Activated CD4-positive, CD25-positive, alpha-beta regulatory T cell (primary cell): Measurements from ENCODE around the gene CLK2.
A peak's percentile ranks its signal among the peaks of the same experiment; 100 is the strongest.
"Not testable (repeated sequence)": the region's sequence is repeated elsewhere in the genome, so short reads cannot be mapped to it uniquely, and the experiment has no call there.

Source experiments
- DNase-seq, 4 experiments: peaks; one replicate each; lab custom pipeline; 2025; lab: John Stamatoyannopoulos, UW

The CLK2 gene

DNA sequence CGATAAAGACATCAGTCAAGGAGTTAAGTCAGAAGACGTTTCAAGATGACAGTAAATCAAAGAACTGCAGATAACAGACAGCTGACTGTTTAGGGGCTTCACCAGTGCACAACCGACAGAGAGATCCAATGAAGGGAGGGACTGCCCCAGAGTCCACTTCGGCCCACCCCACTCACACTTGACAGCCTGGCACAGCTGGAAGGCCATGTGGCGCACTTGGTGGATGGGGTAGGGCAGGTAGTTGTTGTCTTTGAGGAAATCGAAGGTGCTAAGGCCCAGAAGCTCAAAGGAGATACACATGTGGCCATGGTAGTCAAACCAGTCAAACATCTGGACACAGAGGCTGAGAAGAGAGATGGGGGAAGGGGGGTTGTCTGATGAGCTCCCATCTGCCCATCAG is 6.8 kb downstream of the CLK2 start:
- no peak for DNase-seq

DNA sequence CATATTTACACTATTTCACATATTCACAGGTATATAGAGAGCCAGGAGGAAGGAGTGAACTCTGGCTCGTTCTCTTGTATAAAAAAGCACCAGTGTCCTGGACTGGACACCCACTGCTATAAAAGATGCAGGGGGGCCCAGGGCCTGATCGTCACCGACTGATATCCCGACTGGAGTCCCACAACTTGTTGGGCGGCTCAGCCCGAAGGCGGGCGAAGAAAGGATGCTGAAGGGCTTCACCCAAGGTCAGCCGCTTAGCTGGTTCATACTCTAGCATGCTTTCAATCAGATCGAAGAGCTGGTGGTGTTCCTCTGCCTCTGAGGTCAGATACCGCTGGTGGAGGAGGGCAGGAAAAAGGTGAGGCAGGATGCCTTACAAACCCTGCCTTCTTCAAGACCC is 10.2 kb downstream of the CLK2 start:
- no peak for DNase-seq

DNA sequence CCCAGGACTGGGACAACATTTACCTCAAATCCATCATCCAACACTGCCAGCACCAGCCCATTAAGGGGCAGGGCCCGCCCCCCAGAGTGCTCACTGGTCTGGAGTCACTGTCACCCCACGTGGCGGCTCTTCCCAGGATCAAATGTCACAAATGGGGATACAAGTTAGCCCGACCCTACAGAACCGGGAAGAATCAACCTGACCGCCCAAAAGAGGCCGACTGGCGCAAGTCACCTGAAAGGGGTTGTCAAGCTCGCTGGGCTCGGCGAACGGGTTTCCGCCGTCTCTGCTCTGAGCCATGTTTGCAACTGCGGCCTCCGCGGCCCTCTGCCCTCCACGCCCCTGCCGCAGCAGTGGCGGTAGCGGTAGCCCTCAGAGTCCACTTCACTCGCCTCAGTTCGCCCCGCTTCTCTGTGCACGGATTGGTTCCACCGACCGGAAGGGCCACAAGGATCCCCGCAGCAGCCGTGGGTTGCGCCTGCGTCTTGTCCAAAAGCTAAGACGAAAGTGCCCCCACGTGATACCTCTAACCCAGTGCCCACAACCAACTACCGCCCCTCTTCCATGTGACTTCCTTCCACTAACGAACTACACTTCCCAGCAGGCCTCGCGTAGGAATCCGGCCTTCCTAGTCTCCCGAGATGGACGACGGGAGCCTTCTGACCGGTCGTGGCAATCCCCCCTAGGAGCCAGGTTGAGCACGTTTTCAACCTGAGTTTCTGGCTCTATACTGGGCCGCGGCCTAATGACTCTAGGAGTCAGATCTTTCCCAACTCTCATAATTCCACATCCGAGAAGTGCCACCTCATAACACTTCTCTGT is 11.2 kb downstream of the CLK2 start, which contains the start of gene SCAMP3:
SCAMP3 (minus strand) TSS at position 509 of the 822 bp plus-strand sequence; CDS start at position 300, 209 bp downstream.
- peak; percentile 64 to 71 (median 66) for DNase-seq

DNA sequence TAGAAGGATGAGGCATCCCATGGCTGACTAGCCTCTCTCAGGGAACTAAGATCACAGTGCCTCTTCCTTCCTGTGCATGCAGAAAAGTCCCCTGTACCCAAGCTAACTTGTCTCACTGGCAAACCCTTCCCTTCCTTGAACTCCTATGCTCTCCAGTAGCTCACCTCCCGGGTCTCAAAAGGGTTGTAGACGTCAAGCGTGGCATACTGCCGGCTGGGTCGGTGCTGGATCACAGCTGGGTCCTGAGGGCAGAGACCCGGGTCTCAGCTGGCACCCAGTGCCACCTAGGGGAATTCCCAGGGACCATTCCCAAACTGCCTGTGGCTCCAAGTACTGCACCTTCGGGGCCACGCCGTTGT is 11.8 kb downstream of the CLK2 start:
- no peak for DNase-seq

DNA sequence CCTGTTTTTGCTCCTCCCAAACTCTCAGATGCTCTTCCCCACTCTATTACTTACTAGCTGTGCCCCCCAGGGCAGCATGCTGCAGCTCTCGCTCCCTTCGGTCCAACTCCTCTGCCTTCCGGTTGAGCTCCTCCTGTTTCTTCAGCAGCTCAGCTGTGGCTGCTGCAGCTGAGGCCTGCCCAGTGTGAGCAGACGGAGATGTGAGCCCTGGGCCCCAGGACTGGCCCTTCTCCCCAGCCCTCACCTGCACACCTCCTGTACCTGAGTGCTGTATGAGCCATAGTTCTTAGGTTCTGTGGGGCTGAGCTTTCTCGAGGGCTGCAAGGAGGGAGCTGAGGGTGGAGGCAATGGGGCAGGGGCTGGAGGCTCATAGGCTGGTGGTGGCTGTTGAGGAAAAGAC is 13.0 kb downstream of the CLK2 start:
- DNase-seq: no peak

DNA sequence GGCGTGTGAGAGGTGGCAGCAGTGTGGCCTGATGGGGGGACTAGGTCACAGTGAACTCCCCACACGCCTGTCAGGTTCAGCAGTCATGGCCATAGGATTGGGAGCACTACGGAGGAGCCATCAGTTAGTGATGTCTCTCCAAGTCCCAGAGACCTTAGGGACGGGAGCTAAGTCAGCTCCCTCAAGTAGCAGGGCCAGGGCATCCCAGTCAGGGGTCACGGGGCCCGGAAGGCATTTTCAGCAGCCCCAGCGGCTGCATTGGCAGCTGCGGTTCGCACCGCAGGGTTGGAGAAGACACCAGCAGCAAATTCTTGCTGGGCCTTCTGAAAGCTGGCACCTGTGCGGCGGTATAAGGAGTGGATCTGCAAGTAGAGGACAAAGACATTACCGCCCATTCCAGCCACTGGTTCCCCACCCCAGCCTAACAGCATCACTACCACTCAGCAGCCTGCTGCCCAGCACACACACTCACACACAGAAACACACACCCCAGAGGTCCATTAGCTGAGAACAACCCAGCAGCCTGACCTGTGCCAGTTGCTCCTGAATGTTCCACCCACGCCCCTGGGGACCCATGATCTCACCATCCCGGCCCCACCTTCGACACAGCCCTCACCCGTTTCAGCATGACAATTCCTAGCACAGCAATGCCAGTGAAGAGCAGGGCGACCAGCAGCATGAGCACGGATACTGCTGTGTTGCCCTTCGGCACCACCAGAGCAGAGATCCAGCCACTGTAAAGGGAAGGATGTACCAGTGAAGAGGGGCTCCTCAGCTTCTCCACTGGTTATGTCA is 17.0 kb downstream of the CLK2 start:
- no peak for DNase-seq

DNA sequence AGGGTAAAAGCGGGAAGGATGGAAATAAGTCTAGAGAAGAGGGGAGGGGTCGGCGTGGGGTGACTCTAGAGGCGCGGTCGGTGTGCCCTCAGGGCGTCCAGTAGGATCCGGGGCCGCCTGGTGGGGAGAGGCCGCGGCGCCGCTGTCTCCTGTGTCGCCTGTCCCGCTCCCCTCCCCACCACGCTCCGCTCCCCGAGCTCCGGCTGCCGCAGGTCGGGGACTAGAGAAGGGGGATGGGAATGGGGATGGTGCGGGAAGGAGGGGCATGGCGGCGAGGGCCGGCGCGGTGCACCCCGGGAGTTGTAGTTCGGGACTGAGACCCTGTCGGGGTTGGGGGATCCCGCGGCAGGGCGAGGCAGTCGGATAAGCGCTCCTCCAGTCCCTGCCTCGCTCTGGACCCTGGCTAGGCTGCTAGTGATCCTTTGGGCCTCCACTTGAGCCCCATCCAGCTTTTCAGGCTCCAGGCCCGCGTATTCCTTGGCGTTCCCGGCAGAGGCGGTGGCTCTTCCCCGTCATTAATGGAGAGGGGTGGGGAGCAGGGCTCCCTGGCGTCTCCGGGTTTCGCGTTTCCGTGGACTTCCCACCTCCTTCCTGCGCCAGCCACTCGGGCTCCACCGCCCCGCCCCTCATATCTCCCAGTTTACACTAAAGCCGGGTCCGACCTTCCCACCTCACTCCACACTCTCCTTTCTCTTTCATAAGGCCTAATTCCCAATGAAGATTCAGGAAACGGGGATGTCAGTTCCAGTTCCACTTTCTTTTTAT is 17.9 kb downstream of the CLK2 start, which contains the start of gene ENTREP3:
ENTREP3 (minus strand) TSS at position 241 of the 765 bp plus-strand sequence. CDS start 606 bp downstream, outside the sequence.
- peak; percentile 31 to 67 (median 50) for DNase-seq

DNA sequence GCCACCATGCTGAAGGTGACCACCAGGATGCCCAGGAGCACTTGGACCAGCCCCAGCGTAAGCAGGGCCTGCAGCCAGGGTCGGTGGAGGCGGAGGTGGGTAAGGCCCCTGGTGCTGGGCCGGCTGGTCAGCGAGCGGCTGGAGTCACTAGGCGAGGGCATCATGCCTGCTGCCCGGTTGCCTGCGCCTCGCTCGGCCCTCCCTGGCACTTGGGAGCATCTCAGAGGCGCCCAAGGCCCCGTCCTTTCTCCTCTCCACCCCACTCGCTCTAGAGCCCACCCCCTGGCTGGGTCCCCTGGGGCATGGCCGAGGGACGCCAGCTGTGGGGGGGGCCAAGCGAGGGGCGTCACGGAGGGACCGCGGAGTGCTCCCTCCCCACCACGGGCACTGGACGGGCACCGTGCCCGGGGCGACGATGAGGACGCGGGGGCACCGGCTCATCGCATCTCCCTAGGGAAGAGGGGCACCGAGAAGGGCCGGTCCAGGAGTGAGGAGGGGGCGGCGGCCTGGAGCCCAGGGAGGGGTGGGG is 18.5 kb downstream of the CLK2 start:
- DNase-seq: no peak

DNA sequence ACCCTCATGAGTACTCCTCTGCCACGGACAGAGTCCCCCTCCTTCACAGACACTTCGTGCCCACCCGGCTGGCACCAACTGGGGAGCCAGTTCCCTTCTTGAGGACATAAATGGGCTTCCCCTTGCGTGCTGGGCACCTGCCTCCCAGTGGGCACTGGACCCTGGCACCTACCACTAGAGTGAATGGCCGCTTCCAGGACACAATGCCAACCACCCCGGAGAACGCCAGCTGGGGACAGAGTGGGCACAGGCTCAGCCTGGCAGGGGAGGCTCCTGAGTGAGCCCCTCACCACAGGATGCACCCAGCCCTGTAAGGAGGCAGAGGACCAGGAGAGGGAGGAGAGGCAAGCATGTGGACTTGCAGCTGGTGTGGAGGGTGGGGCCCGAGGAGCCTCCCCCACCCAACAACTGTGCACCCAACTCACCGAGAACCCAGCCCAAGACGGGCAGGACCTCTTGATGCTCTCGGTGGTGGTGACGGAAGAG is 19.0 kb downstream of the CLK2 start:
- no peak for DNase-seq

DNA sequence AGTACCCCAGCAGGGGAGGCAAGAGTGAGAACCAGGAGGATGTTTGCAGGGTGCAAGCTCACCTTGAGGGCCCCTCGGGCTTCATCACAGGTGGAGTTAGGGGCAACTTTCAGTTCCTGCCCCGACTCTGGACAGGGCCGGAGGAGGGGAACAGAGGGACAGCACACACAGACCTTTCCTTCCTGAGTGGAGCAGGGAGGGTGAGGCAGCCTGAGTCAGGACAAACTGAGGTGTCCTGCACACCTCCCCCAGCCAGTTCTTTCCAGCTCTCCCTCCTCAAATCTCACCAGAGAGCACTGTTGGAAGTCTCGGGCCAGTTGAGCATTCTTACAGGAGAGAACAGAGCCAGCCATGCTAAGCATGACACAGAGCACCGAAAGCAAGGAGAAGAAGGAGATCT is 19.5 kb downstream of the CLK2 start:
- DNase-seq: no peak

DNA sequence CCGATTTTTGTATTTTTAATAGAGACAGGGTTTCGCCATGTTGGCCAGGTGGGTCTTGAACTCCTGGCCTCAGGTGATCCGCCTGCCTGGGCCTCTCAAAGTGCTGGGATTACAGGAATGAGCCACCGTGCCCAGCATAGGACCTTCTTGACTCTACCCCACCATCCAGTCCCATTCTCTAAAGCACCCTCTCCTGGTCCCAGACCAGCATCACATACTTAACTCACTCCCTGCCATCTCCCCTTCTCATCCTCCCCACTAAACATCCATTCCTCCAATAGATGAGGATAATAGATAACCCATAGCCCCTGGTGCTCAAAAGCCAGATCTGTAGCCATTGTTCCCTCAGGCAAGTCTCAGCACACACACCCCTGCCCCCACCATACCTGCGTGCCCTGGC is 20.1 kb downstream of the CLK2 start:
- no peak for DNase-seq

DNA sequence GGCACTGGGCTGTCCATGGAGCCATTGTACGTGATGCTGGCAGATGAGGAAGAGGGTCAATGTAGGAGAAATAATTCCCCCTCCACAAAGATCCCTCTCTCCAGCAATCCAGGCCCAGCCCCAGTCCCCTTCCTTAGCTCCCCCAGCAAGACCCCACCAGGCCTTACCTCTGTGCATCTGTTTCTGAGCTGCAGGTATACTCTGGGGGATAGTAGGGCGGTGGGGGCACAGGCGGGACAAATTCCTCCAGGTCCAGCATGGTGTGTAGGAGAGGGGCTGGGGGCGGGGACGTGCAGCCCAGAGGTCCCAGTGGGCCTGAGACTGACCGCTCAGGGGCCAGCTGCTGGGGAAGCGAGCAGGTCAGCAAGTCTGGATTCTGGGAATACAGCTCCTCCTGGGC is 21.7 kb downstream of the CLK2 start:
- DNase-seq: no peak

DNA sequence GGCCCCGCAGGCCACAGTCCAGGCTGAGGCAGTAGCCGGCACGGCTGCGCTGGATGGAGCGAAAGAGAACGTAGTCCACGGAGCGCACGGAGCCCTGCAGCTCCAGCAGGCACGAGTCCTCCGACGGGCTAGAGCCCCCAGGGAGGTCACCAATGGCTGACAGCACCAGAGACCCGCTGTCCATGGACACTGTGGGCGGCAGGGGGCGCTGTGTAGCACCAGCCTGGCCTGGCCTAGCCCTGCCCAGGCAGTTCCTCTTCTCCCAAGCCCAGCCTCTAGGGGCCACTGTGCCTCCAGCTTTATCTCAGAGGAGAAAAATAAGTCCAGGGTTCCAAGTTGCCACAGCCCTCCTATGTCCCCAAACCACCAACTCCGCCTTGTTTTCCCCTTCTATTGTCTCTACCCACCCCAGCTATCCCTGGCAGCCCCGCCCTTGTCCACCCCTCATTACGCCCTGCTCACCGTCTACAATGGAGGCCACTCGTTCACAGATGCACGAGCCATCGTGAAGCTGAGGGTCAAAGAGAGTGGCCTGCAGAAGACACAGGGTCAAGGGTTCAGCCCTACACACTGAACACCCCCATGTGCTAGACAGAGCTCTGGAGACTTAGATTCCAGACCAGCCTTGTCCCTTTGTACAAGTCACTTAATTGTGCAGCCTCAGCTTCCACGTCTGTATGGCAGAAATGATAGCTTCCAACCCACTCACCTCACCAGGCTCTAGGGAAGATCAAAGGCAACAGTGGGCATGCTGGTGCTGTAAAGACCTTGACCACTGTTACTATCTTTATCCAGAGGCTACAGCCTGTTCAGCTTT is 22.5 kb downstream of the CLK2 start:
- DNase-seq: peak; percentile 93 to 99 (median 98)

DNA sequence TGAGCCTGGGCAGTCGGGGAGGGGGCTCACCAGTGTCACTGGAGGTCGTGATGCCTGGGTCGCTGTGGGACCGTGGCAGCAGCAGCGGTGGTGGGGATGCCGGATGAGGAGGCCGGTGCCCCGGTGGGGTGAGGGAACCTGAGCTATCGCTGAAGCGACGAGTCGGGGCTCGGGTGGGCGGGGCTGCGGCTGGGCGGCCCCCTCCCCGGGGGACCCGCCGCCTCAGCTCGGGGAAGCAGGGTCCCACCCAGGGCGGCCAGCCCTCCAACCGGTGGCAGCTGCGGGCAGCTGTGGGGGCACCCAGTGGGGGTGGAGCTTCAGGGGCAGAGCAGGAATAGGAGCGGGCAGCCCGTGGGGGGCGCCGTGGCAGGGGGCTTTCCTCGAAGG is 23.1 kb downstream of the CLK2 start:
- no peak for DNase-seq

DNA sequence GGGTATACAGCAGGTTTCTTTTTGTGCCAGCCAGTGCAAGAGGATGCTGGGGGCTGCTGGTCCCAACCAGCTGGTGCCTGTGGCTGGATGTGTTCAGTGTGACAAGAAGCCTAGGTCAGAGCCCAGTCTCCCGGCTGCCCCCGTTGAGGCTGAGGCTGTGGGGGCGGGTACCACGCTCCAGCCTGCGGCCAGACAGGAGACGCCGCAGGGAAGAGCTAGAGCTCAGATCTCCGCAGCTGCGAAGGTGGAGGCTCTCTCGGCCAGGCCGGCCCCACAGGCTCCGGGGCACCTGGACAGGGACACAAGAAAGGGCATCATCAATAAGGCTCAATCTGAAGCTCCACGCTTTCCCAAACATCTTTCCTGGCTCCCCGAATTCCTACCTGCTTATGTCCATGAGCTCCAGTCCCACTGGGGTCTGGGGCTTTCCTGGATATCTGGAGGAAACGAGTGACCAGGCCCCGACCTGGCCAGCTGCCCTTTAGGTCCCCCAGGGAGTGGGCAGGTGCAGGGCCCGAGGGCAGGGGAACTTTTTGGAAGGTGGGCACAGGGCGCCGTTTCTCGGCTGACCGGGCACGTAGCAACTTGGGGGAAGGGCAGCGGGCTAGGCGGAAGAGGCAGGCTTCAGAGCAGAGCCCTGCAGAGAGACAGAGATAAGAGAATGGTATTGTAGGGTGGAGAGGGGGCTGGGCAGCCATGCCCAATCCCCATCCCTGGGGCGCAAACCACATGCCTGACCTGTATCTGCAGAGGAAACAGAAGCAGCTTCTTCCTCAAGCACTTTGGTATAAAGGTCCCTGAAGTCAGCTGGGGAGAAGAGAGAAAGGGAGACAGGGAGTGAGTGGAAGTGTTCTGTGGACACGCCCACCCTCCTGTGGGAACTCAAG is 25.4 kb downstream of the CLK2 start:
- no peak for DNase-seq

DNA sequence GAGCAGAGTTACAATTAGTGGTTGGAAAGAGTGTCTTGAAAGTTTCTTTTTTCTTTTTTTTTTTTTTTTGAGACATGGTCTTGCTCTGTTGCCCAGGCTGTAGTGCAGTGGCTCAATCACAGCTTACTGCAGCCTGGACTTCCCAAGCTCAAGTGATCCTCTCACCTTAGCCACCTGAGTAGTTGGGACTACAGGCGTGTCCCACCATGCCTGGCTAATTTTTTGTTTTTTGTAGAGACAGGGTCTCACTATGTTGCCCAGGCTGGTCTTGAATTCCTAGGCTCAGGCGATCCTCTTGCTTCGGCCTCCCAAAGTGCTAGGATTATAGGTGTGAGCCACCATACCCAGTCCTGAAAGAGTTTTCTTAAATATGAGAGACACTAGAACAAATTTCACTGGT is 26.5 kb downstream of the CLK2 start:
- not testable (repeated sequence) for DNase-seq

DNA sequence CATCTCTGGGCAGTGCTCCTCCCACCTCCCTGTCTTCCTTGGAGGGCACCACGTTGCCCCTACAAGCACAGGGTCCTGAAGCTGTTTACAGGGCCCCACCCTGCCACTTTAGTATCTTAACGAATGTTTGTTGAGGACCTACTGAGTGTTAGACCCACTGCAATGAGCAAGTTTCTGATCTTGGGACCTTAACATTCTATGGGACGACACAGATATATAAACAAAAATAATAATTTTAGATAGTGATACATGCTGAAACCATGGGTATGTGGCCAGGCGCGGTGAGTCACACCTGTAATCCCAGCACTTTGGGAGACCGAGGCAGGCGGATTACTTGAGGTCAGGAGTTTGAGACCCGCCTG is 28.2 kb downstream of the CLK2 start:
- DNase-seq: no peak

DNA sequence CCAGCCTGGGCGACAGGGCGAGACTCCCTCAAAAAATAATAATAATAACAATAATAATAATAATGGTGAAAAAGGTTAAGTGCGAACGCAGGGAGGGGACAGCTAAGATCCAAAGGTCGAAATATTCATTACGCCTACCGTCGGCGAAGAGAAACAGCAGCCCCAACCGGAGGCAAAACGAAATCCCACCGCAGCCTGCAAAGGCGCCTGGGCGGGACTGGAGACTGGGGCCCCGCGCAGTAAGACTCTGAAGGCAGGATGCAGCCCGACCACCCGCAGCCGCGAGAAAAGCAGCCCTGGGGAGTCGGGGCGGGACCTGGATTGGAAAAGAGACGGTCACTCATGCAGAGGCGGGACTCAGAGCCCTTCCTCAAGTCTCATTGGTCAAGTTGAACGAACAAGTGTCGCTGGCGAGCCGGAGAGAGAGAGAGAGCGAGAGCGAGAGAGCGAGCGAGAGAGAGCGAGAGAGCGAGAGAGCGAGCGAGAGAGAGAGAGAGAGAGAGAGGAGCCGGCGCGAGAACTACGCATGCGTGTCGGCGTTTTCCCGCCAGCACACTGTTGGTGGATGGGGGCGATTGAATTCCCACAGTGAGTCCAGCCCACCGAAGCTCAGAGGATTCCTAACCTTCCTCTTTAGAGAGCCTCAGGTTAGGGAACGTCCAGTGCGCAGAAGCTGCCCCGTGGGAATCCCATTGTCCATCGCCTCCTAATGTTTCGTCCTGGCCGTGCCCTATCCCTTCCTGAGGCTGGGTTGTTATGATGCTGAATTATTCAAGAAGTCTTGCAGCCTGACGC is 28.7 kb downstream of the CLK2 start:
- DNase-seq: peak; percentile 76 to 86 (median 80)

DNA sequence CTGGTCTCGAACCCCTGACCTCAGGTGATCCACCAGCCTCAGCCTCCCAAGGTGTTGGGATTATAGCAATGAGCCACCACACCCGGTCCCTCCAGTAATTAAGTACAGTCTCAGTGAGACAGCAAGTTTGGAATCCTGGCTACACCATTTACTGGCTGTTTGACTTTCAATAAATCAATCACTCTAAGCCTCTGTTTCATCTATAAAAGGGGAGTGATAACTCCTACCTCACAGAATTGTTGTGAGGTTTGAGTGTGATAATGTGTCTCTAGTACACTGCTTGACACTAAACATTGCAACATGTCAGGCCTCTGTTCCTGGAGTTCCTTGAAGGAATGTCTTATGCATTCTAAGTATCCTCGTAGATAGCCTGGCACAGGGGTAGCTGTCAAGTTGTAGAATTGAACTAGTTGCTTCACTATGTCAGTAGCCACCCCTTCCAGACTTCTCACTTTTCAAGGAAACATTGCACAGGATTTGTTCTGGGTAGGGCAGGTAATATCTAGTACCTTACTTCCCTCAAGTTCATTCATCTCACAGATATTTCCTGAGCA is 30.4 kb downstream of the CLK2 start:
- no peak for DNase-seq
